ENCODE measurements around the gene INAVA.

DNA sequence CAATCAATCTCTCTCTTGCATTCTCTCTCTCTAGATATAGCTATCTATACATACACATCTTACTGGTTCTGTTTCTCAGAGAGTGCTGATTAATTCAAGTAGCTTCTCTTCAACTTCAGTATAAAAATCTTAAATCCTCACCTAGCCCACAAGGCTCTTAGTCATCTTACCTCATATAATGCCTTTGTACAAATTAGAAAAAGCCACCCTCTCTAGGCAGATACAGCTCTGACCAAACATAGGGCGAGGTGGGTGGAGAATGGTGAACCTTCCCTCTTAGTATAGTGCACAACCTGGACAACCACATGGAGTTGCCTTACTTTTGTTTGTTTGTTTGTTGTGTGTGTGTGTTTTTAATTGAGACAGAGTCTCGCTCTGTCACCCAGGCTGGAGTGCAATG is 5.1 kb upstream of the INAVA start:
- TF ChIP-seq, protein P1, sequence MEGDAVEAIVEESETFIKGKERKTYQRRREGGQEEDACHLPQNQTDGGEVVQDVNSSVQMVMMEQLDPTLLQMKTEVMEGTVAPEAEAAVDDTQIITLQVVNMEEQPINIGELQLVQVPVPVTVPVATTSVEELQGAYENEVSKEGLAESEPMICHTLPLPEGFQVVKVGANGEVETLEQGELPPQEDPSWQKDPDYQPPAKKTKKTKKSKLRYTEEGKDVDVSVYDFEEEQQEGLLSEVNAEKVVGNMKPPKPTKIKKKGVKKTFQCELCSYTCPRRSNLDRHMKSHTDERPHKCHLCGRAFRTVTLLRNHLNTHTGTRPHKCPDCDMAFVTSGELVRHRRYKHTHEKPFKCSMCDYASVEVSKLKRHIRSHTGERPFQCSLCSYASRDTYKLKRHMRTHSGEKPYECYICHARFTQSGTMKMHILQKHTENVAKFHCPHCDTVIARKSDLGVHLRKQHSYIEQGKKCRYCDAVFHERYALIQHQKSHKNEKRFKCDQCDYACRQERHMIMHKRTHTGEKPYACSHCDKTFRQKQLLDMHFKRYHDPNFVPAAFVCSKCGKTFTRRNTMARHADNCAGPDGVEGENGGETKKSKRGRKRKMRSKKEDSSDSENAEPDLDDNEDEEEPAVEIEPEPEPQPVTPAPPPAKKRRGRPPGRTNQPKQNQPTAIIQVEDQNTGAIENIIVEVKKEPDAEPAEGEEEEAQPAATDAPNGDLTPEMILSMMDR (IDR thresholded peaks at IDR 0.05): no peak
- TF ChIP-seq POLR2A (IDR thresholded peaks at IDR 0.05): no peak
